Measurements from ENCODE around the gene COPG2.

COPG2 gene

DNA sequence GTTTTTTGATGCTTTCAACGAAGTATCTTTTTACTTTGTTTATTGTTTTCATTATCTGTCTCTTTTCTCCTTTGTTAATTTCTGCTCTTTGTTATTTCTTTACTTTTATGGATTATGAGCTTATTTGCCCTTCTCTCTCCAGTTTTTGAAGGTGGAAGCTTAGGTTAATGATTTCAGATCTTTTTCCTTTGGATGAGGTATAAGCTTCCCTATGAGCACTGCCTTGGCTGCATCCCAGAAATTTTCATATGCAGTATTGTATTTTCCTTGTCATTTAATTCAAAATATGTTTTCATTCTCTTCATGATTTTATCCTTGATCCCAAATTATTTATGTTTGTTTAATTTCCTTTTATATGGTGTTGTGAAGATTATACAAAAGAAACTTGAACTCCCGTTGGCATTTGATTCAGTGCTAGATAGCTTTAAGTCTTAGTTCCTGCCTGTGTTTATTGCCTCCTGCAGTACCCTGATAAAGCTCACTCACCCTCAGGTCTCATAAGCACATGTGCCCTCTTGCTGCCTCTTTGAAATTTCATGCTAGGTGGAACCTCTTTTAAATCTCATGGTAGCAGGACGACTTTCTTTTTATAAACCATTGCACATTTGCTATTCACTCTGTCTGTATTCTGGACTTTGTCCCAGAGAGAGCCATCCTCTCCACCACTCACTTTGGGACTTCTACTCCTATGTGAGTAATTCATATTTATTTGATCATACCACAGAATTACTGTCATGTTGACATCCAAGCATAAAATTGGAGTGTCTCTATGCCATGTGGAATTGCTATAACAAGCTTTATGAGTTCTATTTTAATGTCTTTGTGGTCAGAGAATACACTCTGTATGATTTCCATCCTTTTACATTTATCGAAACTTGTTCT is 204.8 kb downstream of the COPG2 start:
- DNase-seq: no peak

DNA sequence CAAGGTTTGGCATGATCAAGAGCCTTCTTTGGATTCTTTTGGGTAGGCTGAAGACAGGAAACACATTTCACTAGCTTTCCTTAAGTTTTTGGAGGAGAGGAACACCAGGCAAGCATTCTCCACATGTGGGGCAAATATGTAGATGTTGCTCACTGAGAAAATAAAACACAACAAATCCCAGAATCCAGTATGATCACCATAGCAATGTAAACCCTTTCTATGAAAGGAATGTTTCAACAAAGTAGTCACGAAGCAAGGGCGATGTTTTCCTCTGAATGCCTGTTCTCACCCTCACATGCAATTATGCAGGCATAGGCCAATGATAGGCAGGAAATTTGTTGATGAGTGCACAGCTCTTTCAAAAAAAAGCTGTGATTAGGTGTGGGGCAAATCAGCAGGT is 207.3 kb downstream of the COPG2 start:
- DNase-seq: no peak

DNA sequence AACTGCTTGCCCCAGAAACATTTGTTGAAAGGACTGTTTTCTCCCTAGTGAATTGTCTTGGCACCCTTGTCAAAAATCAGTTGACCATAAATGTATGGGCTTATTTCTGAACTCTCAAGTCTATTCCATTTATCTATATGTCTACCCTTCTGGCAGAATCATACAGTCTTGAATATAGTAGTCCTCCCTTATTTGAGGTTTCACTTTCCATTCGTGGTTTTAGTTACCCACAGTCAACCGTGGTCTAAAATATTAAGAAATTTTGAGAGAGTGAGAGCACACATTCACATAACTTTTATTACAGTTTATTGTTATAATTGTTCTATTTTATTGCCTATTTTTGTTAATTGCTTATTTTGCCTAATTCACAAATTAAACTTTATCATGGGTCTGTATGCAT is 210.3 kb downstream of the COPG2 start:
- no peak for DNase-seq

Measured in NK-92 treated with Interleukin-12 subunit alpha and Interleukin-12 subunit beta, amount 100 ng/mL, for 24 hours (cell line).